KOPT-K1 (cell line): Measurements from ENCODE around the gene SLC25A29.

Source experiments
- H3K27ac ChIP-seq: fragments of 200-600 bp; sonication (generic); 2 replicates; pipeline ENCODE4 v1.5.1; 2016; ENCODE audit warnings: antibody characterized with exemption, mild to moderate bottlenecking, low read depth, low read length; ENCODE audit not compliant: poor library complexity, severe bottlenecking
- H3K36me3 ChIP-seq: fragments of 200-600 bp; sonication (generic); 2 replicates; pipeline ENCODE4 v1.5.1; 2017; ENCODE audit warnings: antibody characterized with exemption, mild to moderate bottlenecking, low read length, moderate library complexity; ENCODE audit not compliant: insufficient read depth
- H3K9me3 ChIP-seq: fragments of 200-600 bp; sonication (generic); 2 replicates; pipeline ENCODE4 v1.5.1; 2017; ENCODE audit warnings: antibody characterized with exemption, low read length, mild to moderate bottlenecking; ENCODE audit not compliant: insufficient read depth, poor library complexity, severe bottlenecking

The SLC25A29 gene

GRCh38 chr14:100339766-100340422 lies 33.6 kb upstream of the SLC25A29 start:
- H3K27ac ChIP-seq = peak overlapping the region; percentile 28
- no peaks in the 10 kb centered on the region for H3K9me3 ChIP-seq
- H3K36me3 ChIP-seq = peaks cover 37% of the 10 kb centered on the region; the same call in 1 of the 2 replicates

GRCh38 chr14:100336618-100337530 lies 30.6 kb upstream of the SLC25A29 start:
- Histone ChIP-seq H3K27ac (no peak overlapping the region), H3K9me3 (no peaks in the 10 kb centered on the region), H3K36me3 (peaks cover 38% of the 10 kb centered on the region; the same call in 1 of the 2 replicates)

- Histone ChIP-seq H3K9me3 (no peaks in the 10 kb centered on the region), H3K27ac (no peak overlapping the region), H3K36me3 (peaks cover 21% of the 10 kb centered on the region; the same call in 1 of the 2 replicates)
Measured at GRCh38 chr14:100334904-100335303, 28.7 kb upstream of the SLC25A29 start.

- Histone ChIP-seq H3K36me3 (peaks cover 20% of the 10 kb centered on the region; the same call in 1 of the 2 replicates), H3K9me3 (no peaks in the 10 kb centered on the region), H3K27ac (no peak overlapping the region)
Measured at GRCh38 chr14:100333827-100334226, 27.6 kb upstream of the SLC25A29 start.

GRCh38 chr14:100333311-100333710 lies 27.1 kb upstream of the SLC25A29 start:
- peaks cover 20% of the 10 kb centered on the region; the same call in 1 of the 2 replicates for H3K36me3 ChIP-seq
- H3K9me3 ChIP-seq = no peaks in the 10 kb centered on the region
- H3K27ac ChIP-seq = no peak overlapping the region

GRCh38 chr14:100332797-100333196 lies 26.6 kb upstream of the SLC25A29 start:
- no peak overlapping the region for H3K27ac ChIP-seq

GRCh38 chr14:100332071-100332639 lies 25.9 kb upstream of the SLC25A29 start:
- H3K36me3 ChIP-seq = peaks cover 17% of the 10 kb centered on the region; the same call in 1 of the 2 replicates
- H3K9me3 ChIP-seq = no peaks in the 10 kb centered on the region
- no peak overlapping the region for H3K27ac ChIP-seq

More at GRCh38 chr14:100332797-100333196, 26.6 kb upstream of the SLC25A29 start:
- H3K9me3 ChIP-seq = no peaks in the 10 kb centered on the region
- H3K36me3 ChIP-seq = peaks cover 20% of the 10 kb centered on the region; the same call in 1 of the 2 replicates

- no peaks in the 10 kb centered on the region for H3K9me3 ChIP-seq
- H3K27ac ChIP-seq = no peak overlapping the region
- peaks cover 6% of the 10 kb centered on the region; the same call in 1 of the 2 replicates for H3K36me3 ChIP-seq
Measured at GRCh38 chr14:100330388-100330931, 24.2 kb upstream of the SLC25A29 start.

- Histone ChIP-seq H3K36me3 (peaks cover 4% of the 10 kb centered on the region; the same call in 1 of the 2 replicates), H3K9me3 (no peaks in the 10 kb centered on the region), H3K27ac (no peak overlapping the region)
Measured at GRCh38 chr14:100330007-100330344, 23.7 kb upstream of the SLC25A29 start.

GRCh38 chr14:100329233-100330006 lies 23.2 kb upstream of the SLC25A29 start:
- H3K36me3 ChIP-seq = no peaks in the 10 kb centered on the region
- no peak overlapping the region for H3K27ac ChIP-seq
- H3K9me3 ChIP-seq = no peaks in the 10 kb centered on the region

- H3K36me3 ChIP-seq = no peaks in the 10 kb centered on the region
- no peaks in the 10 kb centered on the region for H3K9me3 ChIP-seq
- H3K27ac ChIP-seq = no peak overlapping the region
Measured at GRCh38 chr14:100328495-100329163, 22.4 kb upstream of the SLC25A29 start.

- H3K9me3 ChIP-seq = no peaks in the 10 kb centered on the region
- no peak overlapping the region for H3K27ac ChIP-seq
- H3K36me3 ChIP-seq = no peaks in the 10 kb centered on the region
Measured at GRCh38 chr14:100327128-100327527, 20.9 kb upstream of the SLC25A29 start.

GRCh38 chr14:100325958-100326357 lies 19.7 kb upstream of the SLC25A29 start:
- Histone ChIP-seq H3K9me3 (no peaks in the 10 kb centered on the region), H3K27ac (no peak overlapping the region), H3K36me3 (no peaks in the 10 kb centered on the region)

- no peak overlapping the region for H3K27ac ChIP-seq
- H3K9me3 ChIP-seq = no peaks in the 10 kb centered on the region
- no peaks in the 10 kb centered on the region for H3K36me3 ChIP-seq
Measured at GRCh38 chr14:100325231-100325632, 19.0 kb upstream of the SLC25A29 start.
